ENCODE data around the gene ADAMTSL4.

ADAMTSL4 gene

GRCh38 chr1:150536836-150537731 lies 12.1 kb upstream of the ADAMTSL4 start:
- peak; percentile 46 for DNase-seq (ENCODE audit: low read depth)
- no peak overlapping the region for H3K4me3 ChIP-seq (ENCODE audit: low read depth, low read length)
- no peak for TF ChIP-seq MAX (IDR thresholded peaks at IDR 0.05; ENCODE audit: low read depth, low read length)
- TF ChIP-seq MYC (IDR thresholded peaks at IDR 0.05; ENCODE audit: low read depth, low read length): no peak
- TF ChIP-seq POLR2A (IDR thresholded peaks at IDR 0.05; ENCODE audit: extremely low read depth, insufficient read length): no peak
- no peak for TF ChIP-seq CTCF (IDR thresholded peaks at IDR 0.05; ENCODE audit: low read depth, low read length)

DNA sequence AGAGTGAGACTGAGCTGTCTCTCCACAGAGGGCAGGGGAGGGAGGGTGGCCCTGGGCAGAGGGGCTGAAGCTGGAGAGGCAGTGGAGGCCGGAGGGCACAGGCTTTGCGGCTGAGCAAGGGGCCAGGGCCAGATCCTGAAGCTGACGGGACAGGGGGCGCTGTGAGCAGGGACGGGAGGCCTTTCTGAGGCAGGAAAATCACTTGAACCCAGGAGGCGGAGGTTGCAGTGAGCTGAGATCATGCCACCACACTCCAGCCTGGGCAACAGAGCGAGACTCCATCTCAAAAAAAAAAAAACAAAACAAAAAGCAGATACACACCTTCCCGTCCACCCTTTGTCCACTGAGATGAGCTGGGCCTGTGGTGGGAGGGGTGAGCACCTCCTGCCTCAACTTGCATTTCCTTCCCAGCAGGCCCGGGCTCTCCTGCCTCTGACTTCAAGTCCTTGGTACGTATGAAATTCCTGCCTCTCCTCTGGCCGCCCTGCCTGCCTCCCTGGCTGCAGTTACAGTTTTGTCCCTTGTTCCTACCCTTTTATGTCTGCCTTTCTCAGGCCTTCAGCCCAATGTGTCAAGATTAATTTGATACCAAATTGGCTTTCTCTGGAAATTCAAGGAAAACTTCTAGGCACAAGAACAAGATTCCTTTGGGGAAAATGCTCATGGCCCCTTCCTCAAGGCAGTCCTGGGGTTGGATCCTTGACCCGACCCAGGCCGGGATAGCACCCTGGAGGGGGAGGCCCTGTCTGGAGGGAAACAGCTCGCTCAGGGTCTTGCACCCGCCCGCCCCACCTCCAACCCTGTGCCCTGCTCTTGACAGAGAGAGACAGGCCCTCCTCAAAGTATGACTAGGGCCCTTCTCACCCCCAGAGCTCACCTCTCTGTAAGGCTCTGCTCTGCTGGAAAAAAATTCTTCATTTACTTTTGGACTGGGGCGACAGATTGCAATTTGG lies 11.2 kb upstream of the ADAMTSL4 start:
- TF ChIP-seq POLR2A (IDR thresholded peaks at IDR 0.05; ENCODE audit: extremely low read depth, insufficient read length): no peak
- no peak for TF ChIP-seq MYC (IDR thresholded peaks at IDR 0.05; ENCODE audit: low read depth, low read length)
- no peak for TF ChIP-seq MAX (IDR thresholded peaks at IDR 0.05; ENCODE audit: low read depth, low read length)
- no peak for TF ChIP-seq CTCF (IDR thresholded peaks at IDR 0.05; ENCODE audit: low read depth, low read length)
- H3K4me3 ChIP-seq (ENCODE audit: low read depth, low read length): no peak overlapping the region
- no peak for DNase-seq (ENCODE audit: low read depth)

DNA sequence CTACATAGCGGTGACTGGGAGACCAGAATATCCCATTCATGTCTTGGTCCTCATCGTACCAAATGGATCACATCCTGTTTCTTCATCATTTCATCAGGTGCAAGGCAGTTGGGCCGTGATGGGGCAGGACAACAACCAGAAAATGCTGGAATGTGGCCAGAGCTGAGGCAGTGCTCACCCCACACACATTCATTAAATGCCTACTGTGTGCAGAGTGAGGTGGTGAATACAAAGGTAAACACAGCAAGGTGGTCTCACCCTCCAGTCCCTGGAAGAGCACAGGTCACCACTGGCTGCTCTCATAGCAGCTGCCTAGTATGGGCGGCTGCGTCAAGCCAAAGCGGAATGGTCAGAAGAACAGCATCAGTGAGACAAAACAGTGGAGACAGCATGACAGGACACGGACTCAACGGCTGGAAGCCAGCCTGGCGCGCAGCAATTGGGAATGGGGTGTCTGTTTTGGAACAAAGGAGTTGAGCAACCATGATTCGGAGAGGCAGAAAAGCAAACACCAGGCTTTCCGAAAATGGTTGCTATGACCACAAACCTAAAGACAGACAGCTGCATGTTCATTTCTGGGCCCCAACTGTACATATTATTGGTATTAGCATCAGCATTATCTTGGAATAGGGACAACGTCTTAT lies 5.6 kb upstream of the ADAMTSL4 start:
- TF ChIP-seq POLR2A (IDR thresholded peaks at IDR 0.05; ENCODE audit: extremely low read depth, insufficient read length): no peak
- no peak for TF ChIP-seq MAX (IDR thresholded peaks at IDR 0.05; ENCODE audit: low read depth, low read length)
- TF ChIP-seq CTCF (IDR thresholded peaks at IDR 0.05; ENCODE audit: low read depth, low read length): no peak
- no peak for TF ChIP-seq MYC (IDR thresholded peaks at IDR 0.05; ENCODE audit: low read depth, low read length)
- DNase-seq (ENCODE audit: low read depth): no peak

GRCh38 chr1:150544204-150544603 lies 5.0 kb upstream of the ADAMTSL4 start:
- TF ChIP-seq POLR2A (IDR thresholded peaks at IDR 0.05; ENCODE audit: extremely low read depth, insufficient read length) (no peak), MYC (IDR thresholded peaks at IDR 0.05; ENCODE audit: low read depth, low read length) (no peak), CTCF (IDR thresholded peaks at IDR 0.05; ENCODE audit: low read depth, low read length) (no peak), MAX (IDR thresholded peaks at IDR 0.05; ENCODE audit: low read depth, low read length) (no peak)
- DNase-seq (ENCODE audit: low read depth): no peak
- H3K4me3 ChIP-seq (ENCODE audit: low read depth, low read length): no peak overlapping the region

More for the DNA sequence above, 5.6 kb upstream of the ADAMTSL4 start:
- no peak overlapping the region for H3K4me3 ChIP-seq (ENCODE audit: low read depth, low read length)

DNA sequence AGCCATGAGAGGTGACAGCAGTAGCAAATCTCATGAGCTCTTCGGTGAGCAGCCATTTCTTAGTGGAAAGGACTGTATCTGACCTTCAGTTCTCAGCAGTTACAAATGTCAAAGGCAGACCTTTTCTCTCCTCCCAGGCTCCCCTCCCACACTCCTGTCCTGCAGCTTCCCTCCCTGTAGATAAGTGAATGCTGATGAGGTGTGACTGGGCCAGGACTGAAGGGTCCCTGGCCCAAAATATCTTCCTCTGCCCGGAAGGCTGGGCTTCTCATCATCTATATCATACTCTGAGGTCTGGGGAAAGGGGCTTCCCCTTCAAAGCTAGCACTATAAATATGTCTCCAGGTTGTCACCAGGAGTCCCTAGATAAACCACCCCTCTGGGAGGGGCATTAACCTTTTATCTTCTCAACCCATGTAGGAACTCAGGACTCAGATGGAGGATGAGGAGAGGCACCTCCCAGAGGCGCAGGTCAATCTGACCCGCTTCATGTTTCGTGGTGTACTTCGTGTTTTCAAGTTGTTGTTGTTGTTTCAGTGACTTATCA lies 3.6 kb upstream of the ADAMTSL4 start:
- DNase-seq (ENCODE audit: low read depth): peak; percentile 1
- no peak for TF ChIP-seq MYC (IDR thresholded peaks at IDR 0.05; ENCODE audit: low read depth, low read length)
- no peak for TF ChIP-seq CTCF (IDR thresholded peaks at IDR 0.05; ENCODE audit: low read depth, low read length)
- H3K4me3 ChIP-seq (ENCODE audit: low read depth, low read length): no peak overlapping the region

All from NB4 (cell line).